ENCODE measurements around the gene TAL2.

TAL2 gene

GRCh38 chr9:105662184-105663104 lies at the start of gene TAL2:
TAL2 (plus strand) TSS chr9:105662457; CDS start chr9:105662497, 40 bp downstream.
- TF ChIP-seq POLR2AphosphoS5 (IDR thresholded peaks at IDR 0.05; ENCODE audit: borderline replicate concordance, low read depth, low read length) (no peak), EZH2 (IDR thresholded peaks at IDR 0.05) (no peak), FOXP2 (optimal IDR thresholded peaks at IDR 0.05; ENCODE audit: control extremely low read depth, extremely low read length, insufficient read depth) (no peak)
- H3K27ac ChIP-seq: no peak within 1 kb of the TSS
- no peak for DNase-seq (ENCODE audit: low read depth, low spot score)
- H3K9me3 ChIP-seq (ENCODE audit: low read depth, low read length): no peaks in the 10 kb centered on the region
- no peak within 1 kb of the TSS for H3K4me3 ChIP-seq
- H3K9ac ChIP-seq (ENCODE audit: insufficient read length): no peak within 1 kb of the TSS
- no peaks in the 10 kb centered on the region for H3K36me3 ChIP-seq (ENCODE audit: insufficient read depth, low read length)

DNA sequence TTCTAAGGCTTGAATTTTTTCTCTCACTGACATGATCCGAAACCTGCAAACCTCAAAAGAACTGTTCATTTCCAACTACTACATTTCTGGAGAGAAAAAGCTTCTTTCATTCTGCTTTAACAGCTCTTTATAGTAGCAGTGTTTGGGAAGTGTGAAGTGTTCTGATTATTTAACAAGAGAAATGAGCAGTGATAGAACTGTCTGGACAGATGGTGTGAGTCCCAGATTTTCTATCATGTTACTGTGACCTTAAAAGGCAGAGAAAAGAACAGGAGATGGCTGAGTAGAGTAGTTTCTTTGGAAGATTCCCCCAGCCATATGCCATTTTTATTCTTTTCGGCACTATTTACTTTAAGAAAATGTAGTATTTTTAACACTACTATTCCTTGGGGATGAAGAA lies 41.3 kb upstream of the TAL2 start:
- H3K36me3 ChIP-seq (ENCODE audit: insufficient read depth, low read length): no peaks in the 10 kb centered on the region
- TF ChIP-seq FOXP2 (optimal IDR thresholded peaks at IDR 0.05; ENCODE audit: control extremely low read depth, extremely low read length, insufficient read depth) (no peak), POLR2AphosphoS5 (IDR thresholded peaks at IDR 0.05; ENCODE audit: borderline replicate concordance, low read depth, low read length) (no peak), EZH2 (IDR thresholded peaks at IDR 0.05) (no peak)
- H3K27ac ChIP-seq: no peak overlapping the region
- H3K9ac ChIP-seq (ENCODE audit: insufficient read length): no peak overlapping the region
- DNase-seq (ENCODE audit: low read depth, low spot score): no peak
- H3K9me3 ChIP-seq (ENCODE audit: low read depth, low read length): no peaks in the 10 kb centered on the region
- H3K4me3 ChIP-seq: no peak overlapping the region

- Histone ChIP-seq H3K36me3 (ENCODE audit: insufficient read depth, low read length) (no peaks in the 10 kb centered on the region), H3K9me3 (ENCODE audit: low read depth, low read length) (no peaks in the 10 kb centered on the region), H3K9ac (ENCODE audit: insufficient read length) (no peak overlapping the region), H3K27ac (no peak overlapping the region), H3K4me3 (no peak overlapping the region)
- TF ChIP-seq POLR2AphosphoS5 (IDR thresholded peaks at IDR 0.05; ENCODE audit: borderline replicate concordance, low read depth, low read length) (no peak), FOXP2 (optimal IDR thresholded peaks at IDR 0.05; ENCODE audit: control extremely low read depth, extremely low read length, insufficient read depth) (no peak), EZH2 (IDR thresholded peaks at IDR 0.05) (no peak)
- no peak for DNase-seq (ENCODE audit: low read depth, low spot score)
Observed at GRCh38 chr9:105625088-105625487, 37.2 kb upstream of the TAL2 start.

DNA sequence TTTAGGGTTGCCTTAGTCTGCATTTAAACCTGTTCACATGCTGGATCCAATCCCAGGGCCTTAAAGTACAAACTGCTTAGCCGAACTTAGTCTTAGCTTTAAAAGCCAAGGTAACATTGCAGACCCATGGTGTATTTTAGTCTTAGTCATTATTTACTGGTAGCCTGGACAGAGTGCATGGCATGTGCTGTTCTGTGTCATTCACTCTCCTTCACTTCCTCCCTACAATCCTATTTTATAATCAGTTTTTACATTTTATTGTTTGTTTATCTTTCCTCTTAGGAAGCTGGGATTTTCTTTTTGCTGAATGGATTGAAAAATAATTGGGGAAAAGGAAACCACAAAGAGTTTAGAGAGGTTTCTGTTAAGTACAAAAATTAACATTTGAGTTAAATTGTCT lies 29.4 kb upstream of the TAL2 start:
- Histone ChIP-seq H3K36me3 (ENCODE audit: insufficient read depth, low read length) (no peaks in the 10 kb centered on the region), H3K9me3 (ENCODE audit: low read depth, low read length) (no peaks in the 10 kb centered on the region), H3K9ac (ENCODE audit: insufficient read length) (no peak overlapping the region), H3K27ac (no peak overlapping the region), H3K4me3 (no peak overlapping the region)
- DNase-seq (ENCODE audit: low read depth, low spot score): no peak
- TF ChIP-seq EZH2 (IDR thresholded peaks at IDR 0.05) (no peak), POLR2AphosphoS5 (IDR thresholded peaks at IDR 0.05; ENCODE audit: borderline replicate concordance, low read depth, low read length) (no peak; the same call in 1 of the 2 replicates), FOXP2 (optimal IDR thresholded peaks at IDR 0.05; ENCODE audit: control extremely low read depth, extremely low read length, insufficient read depth) (no peak)

- no peak for DNase-seq (ENCODE audit: low read depth, low spot score)
- H3K27ac ChIP-seq: no peak overlapping the region
- H3K9ac ChIP-seq (ENCODE audit: insufficient read length): no peak overlapping the region
- H3K9me3 ChIP-seq (ENCODE audit: low read depth, low read length): no peaks in the 10 kb centered on the region
- H3K36me3 ChIP-seq (ENCODE audit: insufficient read depth, low read length): no peaks in the 10 kb centered on the region
- no peak overlapping the region for H3K4me3 ChIP-seq
- TF ChIP-seq FOXP2 (optimal IDR thresholded peaks at IDR 0.05; ENCODE audit: control extremely low read depth, extremely low read length, insufficient read depth) (no peak), EZH2 (IDR thresholded peaks at IDR 0.05) (no peak), POLR2AphosphoS5 (IDR thresholded peaks at IDR 0.05; ENCODE audit: borderline replicate concordance, low read depth, low read length) (no peak)
Observed at GRCh38 chr9:105633411-105633810, 28.8 kb upstream of the TAL2 start.

DNA sequence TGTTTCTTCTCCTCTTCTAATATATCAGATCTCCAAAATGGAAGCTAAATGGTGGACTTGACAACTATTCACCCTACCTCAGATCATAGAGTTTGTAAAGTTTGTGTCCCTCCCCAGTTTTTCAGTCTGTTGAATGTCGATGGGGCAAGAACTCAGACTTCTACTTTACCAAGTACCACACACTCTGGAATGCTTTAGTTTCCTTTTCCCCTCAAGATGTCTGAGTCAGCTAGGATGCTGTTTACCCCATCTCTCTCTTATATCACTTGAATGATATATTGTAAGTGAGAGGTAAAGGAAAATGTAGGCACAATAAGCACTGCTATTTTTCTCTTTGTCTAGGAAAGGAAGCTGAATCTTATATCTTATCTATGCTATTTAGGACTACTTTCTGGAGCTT lies 25.9 kb upstream of the TAL2 start:
- Histone ChIP-seq H3K4me3 (no peak overlapping the region), H3K9ac (ENCODE audit: insufficient read length) (no peak overlapping the region), H3K36me3 (ENCODE audit: insufficient read depth, low read length) (no peaks in the 10 kb centered on the region), H3K9me3 (ENCODE audit: low read depth, low read length) (no peaks in the 10 kb centered on the region), H3K27ac (no peak overlapping the region)
- TF ChIP-seq POLR2AphosphoS5 (IDR thresholded peaks at IDR 0.05; ENCODE audit: borderline replicate concordance, low read depth, low read length) (no peak), FOXP2 (optimal IDR thresholded peaks at IDR 0.05; ENCODE audit: control extremely low read depth, extremely low read length, insufficient read depth) (no peak), EZH2 (IDR thresholded peaks at IDR 0.05) (no peak)
- no peak for DNase-seq (ENCODE audit: low read depth, low spot score)

- H3K9me3 ChIP-seq (ENCODE audit: low read depth, low read length): no peaks in the 10 kb centered on the region
- H3K27ac ChIP-seq: no peak overlapping the region
- no peak overlapping the region for H3K9ac ChIP-seq (ENCODE audit: insufficient read length)
- TF ChIP-seq POLR2AphosphoS5 (IDR thresholded peaks at IDR 0.05; ENCODE audit: borderline replicate concordance, low read depth, low read length): no peak
- no peak for TF ChIP-seq EZH2 (IDR thresholded peaks at IDR 0.05)
- TF ChIP-seq FOXP2 (optimal IDR thresholded peaks at IDR 0.05; ENCODE audit: control extremely low read depth, extremely low read length, insufficient read depth): no peak
- H3K36me3 ChIP-seq (ENCODE audit: insufficient read depth, low read length): no peaks in the 10 kb centered on the region
- H3K4me3 ChIP-seq: no peak overlapping the region
- no peak for DNase-seq (ENCODE audit: low read depth, low spot score)
Observed at GRCh38 chr9:105637787-105638395, 24.4 kb upstream of the TAL2 start.

GRCh38 chr9:105639936-105640335 lies 22.3 kb upstream of the TAL2 start:
- no peak for TF ChIP-seq POLR2AphosphoS5 (IDR thresholded peaks at IDR 0.05; ENCODE audit: borderline replicate concordance, low read depth, low read length)
- TF ChIP-seq FOXP2 (optimal IDR thresholded peaks at IDR 0.05; ENCODE audit: control extremely low read depth, extremely low read length, insufficient read depth): no peak
- TF ChIP-seq EZH2 (IDR thresholded peaks at IDR 0.05): no peak
- no peaks in the 10 kb centered on the region for H3K36me3 ChIP-seq (ENCODE audit: insufficient read depth, low read length)
- H3K9ac ChIP-seq (ENCODE audit: insufficient read length): no peak overlapping the region
- no peaks in the 10 kb centered on the region for H3K9me3 ChIP-seq (ENCODE audit: low read depth, low read length)
- no peak overlapping the region for H3K4me3 ChIP-seq
- no peak for DNase-seq (ENCODE audit: low read depth, low spot score)
- H3K27ac ChIP-seq: no peak overlapping the region
